NCI-H1105 (cell line): ENCODE measurements around the gene DNM2.

Experiments used
- DNase-seq: peaks from one replicate; lab custom pipeline; 2025; lab: John Stamatoyannopoulos, UW

Gene DNM2

GRCh38 chr19:10776900-10777650 is 59.2 kb downstream of the DNM2 start:
- DNase-seq, result no peak

GRCh38 chr19:10780368-10780767 is 62.5 kb downstream of the DNM2 start:
- DNase-seq, result no peak

DNA sequence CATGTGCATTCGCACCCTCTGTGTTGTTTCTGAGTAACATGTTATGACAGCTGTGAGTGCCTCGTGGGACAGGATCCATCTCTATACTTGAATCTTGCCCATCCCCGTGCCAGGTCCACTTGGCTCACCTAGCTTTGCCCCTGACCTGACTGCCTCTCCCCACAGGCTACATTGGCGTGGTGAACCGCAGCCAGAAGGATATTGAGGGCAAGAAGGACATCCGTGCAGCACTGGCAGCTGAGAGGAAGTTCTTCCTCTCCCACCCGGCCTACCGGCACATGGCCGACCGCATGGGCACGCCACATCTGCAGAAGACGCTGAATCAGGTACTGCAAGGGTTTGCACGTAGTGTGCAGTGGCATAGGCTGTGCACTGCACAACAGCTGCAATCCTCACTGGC is 64.9 kb downstream of the DNM2 start:
- DNase-seq, result no peak

GRCh38 chr19:10784257-10784656 is 66.4 kb downstream of the DNM2 start:
- no peak for DNase-seq

DNA sequence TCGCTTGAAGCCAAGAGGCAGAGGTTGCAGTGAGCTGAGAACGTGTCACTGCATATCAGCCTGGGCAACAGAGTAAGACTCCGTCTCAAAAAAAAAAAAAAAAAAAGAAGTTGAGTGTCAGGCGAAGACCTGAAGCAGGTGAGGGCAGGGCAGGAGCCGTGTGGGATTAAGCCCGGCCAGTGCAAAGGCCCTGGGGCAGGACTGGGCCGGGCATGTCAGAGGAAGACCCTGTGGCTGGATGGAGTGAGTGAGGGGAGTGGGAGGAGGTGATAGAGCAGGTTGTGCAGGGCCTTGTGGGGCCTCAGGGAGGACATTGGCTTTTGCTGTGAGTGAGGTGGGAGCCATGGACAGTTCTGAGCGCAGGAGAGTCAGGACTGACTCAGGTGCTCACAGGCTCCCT is 70.3 kb downstream of the DNM2 start:
- no peak for DNase-seq

GRCh38 chr19:10789866-10790265 is 72.0 kb downstream of the DNM2 start:
- DNase-seq, result no peak

DNA sequence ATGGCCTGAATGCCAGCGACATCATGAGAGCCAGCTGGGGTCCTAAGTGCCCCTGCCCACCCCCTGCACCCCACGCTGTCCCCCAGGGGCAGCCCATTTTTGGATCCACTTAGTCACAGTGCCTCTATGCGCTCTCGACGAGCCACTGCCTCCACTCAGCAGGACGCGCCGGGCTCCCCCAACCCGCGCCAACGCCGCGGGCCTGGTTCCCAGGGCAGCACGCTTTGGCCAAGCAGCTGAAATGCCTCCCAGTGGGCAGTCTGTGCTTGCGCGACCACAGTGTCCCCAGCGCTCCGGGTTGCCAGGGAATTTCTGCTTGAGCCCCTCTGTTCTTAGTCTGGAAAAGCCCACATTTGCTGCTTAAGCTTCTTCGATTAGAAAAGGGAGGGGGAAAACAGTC is 78.8 kb downstream of the DNM2 start:
- no peak for DNase-seq

DNA sequence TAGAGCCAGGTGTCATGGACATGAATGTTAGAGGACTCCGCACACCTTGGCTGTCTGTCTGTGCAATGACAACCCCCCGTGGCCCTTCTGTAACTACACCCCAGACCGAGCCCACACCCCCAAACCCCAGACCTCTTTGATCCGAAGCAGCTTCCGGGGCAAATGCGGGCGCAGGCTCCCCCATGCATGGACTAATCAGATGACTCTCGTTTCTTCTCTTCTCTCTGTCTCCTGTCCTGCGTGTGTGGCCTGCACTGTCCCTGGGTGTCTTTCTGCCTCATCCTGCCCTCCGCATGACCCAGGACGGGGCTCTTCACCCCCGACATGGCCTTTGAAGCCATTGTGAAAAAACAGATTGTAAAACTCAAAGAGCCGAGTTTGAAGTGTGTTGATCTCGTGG is 79.2 kb downstream of the DNM2 start:
- DNase-seq, result no peak

DNA sequence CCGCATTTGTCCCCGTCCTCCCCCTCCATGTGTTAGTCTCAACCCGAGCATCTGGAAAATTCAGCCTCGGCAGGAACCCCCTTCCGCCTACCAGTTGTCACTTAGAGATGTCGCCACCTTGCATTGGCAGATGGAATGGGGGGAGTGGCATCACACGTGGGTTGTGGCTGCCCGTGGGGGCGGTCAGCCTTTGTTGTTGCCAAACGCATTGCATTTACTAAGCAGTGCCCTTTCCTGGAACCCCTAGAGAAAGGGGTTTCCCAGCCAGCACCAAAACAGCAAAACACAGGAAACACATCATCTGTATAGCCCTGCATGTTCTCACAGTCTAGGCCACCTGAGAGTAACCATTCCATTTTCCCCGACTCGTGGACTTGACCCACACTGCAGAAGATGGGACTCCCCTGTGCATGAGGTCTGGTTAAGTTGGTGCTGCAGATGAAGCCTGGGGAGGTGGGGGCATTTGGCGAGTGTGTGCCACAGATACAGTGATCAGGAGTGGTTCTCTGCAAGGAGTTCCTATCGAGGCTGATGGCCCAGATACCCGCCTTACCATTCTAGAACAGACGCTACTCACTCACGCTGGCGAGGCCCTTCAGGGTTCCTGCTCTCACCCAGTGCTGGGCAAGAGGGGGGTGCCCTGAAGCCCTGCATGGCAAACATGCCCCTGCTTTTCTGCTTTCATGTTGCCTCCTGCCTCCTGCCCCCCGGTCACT is 79.8 kb downstream of the DNM2 start:
- DNase-seq, result no peak

- DNase-seq, result no peak
These were observed 82.6 kb downstream of the DNM2 start for GRCh38 chr19:10800488-10800887.

DNA sequence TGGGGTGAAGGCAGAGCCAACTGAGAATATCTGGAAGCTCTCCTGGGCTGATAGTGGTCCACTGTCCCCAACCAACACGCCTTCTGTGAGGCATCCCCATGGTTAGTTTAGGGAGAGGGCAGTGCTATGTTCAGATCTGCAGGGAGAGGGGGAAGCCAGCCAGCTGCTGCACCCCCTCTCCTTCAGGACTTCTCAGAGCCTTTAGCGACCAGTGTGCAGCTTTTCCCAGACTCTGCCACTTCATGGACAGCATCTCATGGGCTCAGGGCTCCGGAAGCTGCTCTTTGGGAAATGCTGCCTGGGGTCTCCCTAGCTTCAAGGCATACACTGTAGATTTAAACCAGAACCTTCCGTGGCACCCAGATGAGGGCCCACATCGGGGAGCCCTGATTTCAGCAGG is 84.6 kb downstream of the DNM2 start:
- no peak for DNase-seq

DNA sequence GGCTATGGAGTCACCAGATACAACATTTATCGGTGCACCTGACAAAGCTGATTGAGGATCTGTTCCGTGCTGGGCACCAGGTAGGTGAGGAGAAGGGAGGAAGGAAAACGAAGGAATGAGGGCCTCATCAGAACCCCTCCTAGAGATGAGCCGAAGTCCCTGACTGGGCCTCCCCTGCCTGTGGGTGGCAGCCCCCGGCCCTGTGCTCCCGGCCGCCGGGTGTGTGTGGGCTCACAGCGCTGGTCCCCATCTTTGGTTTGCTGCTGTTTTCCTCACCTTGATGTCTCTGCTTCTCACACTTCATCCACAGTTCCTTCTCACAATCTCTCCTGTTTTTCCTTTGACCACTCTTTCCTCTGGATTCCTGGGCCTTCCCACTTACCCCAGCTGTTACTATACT is 85.4 kb downstream of the DNM2 start:
- DNase-seq, result no peak

GRCh38 chr19:10805065-10805757 is 87.3 kb downstream of the DNM2 start:
- DNase-seq, result no peak

- no peak for DNase-seq
These were observed 87.9 kb downstream of the DNM2 start for GRCh38 chr19:10805758-10806247.

DNA sequence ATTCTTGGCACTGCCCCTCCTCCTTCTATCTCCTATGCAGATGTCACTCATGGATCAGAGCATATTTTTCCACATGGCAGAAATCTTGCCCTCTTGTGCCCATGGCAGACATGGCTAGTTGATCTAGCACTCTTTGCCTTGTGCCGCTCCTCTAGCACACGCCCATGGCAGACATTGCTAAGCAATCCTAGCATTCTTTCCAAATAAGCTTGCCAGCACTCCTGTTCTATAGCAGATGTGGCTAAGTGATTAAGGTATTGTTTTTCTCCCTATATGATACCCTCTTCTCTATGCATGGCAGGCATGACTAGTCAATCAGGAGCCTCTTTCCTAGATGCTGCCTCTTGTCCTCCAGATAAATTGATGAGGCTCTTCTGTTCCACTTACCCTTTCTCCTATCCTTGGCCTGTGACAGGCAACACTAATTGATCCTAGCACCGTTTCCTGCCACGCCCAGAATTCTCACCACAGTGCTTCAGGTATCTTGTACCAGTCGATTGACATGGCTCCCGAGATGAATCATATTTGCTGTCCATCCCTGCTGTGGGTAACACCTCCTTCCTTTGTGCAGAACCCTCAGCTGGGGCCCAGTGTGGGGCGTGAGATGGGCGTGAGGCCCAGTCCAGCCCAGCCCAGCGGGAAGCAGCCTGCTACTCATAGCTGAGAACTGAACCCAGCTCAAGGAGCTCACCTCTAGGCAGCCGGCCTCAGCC is 91.2 kb downstream of the DNM2 start:
- DNase-seq, result no peak

DNA sequence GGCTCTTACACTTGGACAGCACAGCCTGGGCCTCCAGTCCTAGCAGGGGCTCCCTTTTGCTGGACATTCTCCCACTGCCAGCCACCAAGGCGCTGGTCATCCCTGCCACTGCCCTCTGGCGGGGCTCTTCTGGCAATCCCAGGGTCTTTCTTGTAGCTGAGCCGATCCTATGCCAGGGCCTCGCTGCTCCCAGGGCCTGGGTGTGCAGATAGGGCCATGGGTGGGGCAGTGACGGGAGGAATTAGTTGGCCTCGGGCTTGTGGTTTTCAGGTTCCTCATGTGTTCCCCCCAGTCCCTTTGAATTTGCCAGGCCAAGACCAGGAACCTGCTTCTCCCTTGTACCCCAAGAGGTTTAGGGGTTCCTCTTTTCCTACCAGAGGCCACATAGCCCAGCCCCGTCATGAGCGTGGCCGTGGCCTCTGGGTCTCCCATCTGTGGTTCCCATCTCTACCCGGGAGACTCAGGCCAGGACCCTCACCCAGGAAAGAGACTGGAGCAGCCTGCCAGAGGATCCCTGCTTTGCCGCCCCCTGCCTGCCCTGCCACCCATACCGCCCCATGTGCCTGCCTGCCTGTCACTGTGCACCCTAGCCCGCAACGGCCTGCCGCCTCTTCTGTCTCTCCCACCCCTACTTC is 91.9 kb downstream of the DNM2 start:
- no peak for DNase-seq

GRCh38 chr19:10811391-10812111 is 93.7 kb downstream of the DNM2 start:
- no peak for DNase-seq

DNA sequence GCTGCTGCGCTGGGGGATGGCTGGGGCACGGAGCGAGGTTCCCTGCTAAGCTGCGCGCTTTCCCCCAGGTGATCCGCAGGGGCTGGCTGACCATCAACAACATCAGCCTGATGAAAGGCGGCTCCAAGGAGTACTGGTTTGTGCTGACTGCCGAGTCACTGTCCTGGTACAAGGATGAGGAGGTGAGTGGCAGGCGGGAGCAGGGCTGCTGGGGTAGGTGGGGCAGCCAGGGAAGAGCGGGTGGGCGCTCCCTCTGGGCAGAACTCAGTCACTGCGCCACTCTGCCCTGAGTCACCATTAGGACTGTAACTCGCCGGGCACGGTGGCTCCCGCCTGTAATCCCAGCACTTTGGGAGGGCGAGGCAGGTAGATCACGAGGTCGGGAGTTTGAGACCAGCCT is 94.3 kb downstream of the DNM2 start:
- DNase-seq, result no peak

DNA sequence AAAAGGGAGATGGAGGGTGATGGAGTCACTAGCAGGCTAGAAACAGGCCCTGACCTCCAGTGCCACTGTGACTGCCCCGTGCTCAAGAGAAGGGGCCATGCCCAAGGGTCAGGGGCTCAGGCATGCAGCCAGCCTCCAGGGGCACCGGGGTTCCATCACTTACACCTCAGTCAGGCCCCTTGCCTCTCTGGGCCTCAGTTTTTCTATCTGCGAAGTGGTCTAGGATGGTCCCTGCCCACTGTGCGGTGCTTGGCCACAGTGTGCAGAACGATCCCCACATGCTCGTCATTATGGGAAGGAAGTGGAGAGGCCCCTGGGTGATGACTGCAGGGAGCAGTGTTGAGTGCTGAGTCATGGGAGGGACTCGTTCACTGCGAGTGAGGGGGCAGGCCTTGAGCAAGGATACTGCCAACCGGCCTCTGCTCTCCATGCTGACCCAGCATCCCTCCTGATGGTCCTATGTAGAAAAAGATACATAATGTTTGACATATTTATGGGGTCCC is 95.1 kb downstream of the DNM2 start:
- DNase-seq, result no peak

GRCh38 chr19:10815007-10815536 is 97.2 kb downstream of the DNM2 start:
- DNase-seq, result no peak
